Esophagus (tissue), 2 donors: Measurements from ENCODE around the gene FRMD5. TPM values are rescaled to one million over a fixed set of nuclear protein-coding genes. Genes with fewer than 3 reads are reported as not detected.

Experiments
- H3K27ac ChIP-seq, 2 donors: one replicate each; pipeline ENCODE4 v1.5.1; 2013; ENCODE audit warnings: low read depth in 2 of 2, mild to moderate bottlenecking in 2 of 2, inconsistent platforms in 1 of 2, low read length in 1 of 2, moderate library complexity in 1 of 2
- H3K27me3 ChIP-seq, 2 donors: one replicate each; pipeline ENCODE4 v1.6.1; 2013; ENCODE audit warnings: low read length in 2 of 2, control low read depth in 1 of 2, mild to moderate bottlenecking in 1 of 2; ENCODE audit not compliant: insufficient read depth in 2 of 2, control insufficient read depth in 1 of 2
- H3K36me3 ChIP-seq, 2 donors: one replicate each; pipeline ENCODE4 v1.6.1; 2013; ENCODE audit warnings: low read length in 1 of 2; ENCODE audit not compliant: control insufficient read depth in 2 of 2, insufficient read depth in 2 of 2
- H3K4me1 ChIP-seq, 2 donors: one replicate each; pipeline ENCODE4 v1.6.1; 2013; ENCODE audit warnings: low read length in 1 of 2; ENCODE audit not compliant: control insufficient read depth in 2 of 2, insufficient read depth in 2 of 2
- H3K4me3 ChIP-seq, 2 donors: one replicate each; pipeline ENCODE4 v1.5.1; 2013; ENCODE audit warnings: low read length in 2 of 2, mild to moderate bottlenecking in 2 of 2, low read depth in 1 of 2, moderate library complexity in 1 of 2
- H3K9me3 ChIP-seq, 2 donors: one replicate each; pipeline ENCODE4 v1.6.1; 2013; ENCODE audit warnings: mild to moderate bottlenecking in 2 of 2, low read depth in 1 of 2, low read length in 1 of 2, moderate library complexity in 1 of 2; ENCODE audit not compliant: control insufficient read depth in 2 of 2, insufficient read depth in 1 of 2
- WGBS, 2 donors: extraction: QIAGEN DNeasy Blood & Tissue Kit; methylation state at CpG; one replicate each; pipeline ENCODE4 v1.1.7; 2013; 5-methylcytosine and 5-hydroxymethylcytosine counted together
- polyA plus RNA-seq, 2 donors: library from polyadenylated mRNA; stranded (reverse); fragments of 200-250 nt; gene quantifications; one replicate each; pipeline ENCODE4 v1.2.3, GENCODE V29; 2013
- donor health status: healthy with polysubstance abuse.
- donor health status: Bipolar disorder and iron deficiency.

FRMD5 gene
- polyA plus RNA-seq, 2 donors: 0.04 to 0.09 TPM

DNA sequence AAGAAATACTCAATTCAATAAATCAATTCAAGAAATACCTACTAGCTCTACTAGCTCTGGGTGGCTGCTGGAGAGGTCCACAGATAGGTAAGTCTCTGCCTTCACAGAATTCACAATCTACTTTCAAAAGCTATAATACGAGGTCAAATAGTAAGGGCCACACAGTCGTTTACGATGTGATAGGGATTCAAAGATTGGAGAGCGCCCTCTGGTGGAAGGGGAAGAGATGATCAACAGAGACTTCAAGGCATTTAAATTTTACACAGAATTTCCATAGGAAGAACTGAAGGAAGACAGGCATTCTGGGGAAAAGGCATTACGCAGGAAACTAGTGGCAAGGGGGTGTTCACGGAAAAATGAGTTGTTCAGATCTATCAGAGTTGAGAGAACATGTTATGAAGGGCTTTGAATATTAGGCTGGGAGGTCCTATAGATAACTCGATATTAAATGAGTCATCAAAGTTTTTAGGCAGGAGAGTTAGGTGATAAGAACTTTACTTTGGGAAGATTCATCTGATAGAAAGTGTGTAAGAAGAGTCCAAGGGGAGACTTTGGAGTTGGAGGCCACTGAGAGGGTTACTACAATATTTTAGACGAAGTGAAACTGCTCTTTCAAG is 128.8 kb downstream of the FRMD5 start:
- no peak overlapping the region for H3K27ac ChIP-seq
- no peaks in the 10 kb centered on the region for H3K9me3 ChIP-seq
- H3K4me3 ChIP-seq: no peak overlapping the region
- H3K36me3 ChIP-seq: no peaks in the 10 kb centered on the region
- H3K27me3 ChIP-seq: no peaks in the 10 kb centered on the region
- H3K4me1 ChIP-seq: no peaks in the 10 kb centered on the region
- WGBS, 2 donors: 26 to 28% methylated on average over 8 of the region's 8 CpGs

DNA sequence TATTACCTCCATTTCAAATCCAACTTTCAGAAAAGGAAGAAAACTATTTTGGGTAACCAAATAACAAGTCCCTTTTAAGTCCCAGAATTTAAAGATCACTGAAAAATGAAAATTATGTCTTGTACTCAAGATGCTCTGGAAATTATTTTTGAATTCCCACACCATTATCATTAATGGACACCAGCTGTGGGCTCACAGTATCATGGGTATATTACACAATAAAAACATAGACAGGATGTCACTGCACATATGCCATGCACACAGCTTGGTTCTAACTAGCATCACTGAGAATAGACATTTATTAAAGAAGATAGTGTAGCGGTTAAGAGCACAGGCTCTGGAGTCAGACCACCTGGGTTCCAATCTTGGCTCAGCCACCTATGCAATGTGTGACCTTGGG is 130.4 kb downstream of the FRMD5 start:
- Histone ChIP-seq H3K4me1 (no peaks in the 10 kb centered on the region), H3K27ac (no peak overlapping the region), H3K36me3 (no peaks in the 10 kb centered on the region), H3K27me3 (no peaks in the 10 kb centered on the region), H3K4me3 (no peak overlapping the region), H3K9me3 (no peaks in the 10 kb centered on the region)
- WGBS, 2 donors: 83 to 95% methylated on average over 1 of the region's 1 CpG

DNA sequence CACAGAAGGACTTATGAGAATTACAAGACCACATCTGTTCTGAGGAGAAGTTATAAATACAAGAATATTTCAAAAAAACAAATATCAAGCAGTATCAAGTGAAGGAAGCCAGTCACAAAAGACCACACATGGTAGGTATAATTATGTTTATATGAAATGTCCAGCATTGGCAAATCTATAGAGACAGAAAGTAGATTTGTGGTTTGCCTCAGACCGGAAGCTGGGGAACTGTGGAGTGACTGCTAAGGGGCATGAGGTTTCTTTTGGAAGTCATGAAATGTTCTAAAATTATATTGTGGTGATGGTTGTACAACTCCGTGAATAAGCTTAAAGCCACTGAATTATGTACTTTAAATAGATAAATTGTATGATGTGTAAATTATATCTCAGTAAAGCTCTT is 136.9 kb downstream of the FRMD5 start:
- Histone ChIP-seq H3K4me3 (no peak overlapping the region), H3K4me1 (no peaks in the 10 kb centered on the region), H3K9me3 (no peaks in the 10 kb centered on the region), H3K27ac (no peak overlapping the region), H3K36me3 (no peaks in the 10 kb centered on the region), H3K27me3 (no peaks in the 10 kb centered on the region)
- 63 to 85% methylated on average over 2 of the region's 2 CpGs for WGBS, 2 donors

DNA sequence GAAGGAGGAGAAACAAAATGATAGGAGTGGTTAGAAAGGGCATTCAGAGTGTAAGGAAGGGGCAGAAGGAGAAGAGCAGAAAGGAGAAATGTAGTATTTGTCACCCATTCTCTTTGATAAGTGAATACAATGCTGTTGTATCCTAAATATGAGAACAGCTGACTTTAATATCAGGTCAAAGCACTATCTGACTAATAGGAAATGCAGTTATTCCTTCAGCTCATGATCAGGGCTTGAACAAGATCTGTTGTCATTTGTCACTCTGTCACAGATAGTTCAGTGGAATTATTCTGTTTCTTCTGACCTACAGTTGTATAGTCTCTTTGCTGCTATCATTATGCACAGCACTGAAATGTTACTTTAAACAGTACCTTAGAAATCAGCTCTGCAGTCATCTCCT is 149.4 kb downstream of the FRMD5 start:
- Histone ChIP-seq H3K9me3 (no peaks in the 10 kb centered on the region), H3K36me3 (no peaks in the 10 kb centered on the region), H3K4me1 (no peaks in the 10 kb centered on the region), H3K4me3 (no peak overlapping the region), H3K27ac (no peak overlapping the region), H3K27me3 (no peaks in the 10 kb centered on the region)

DNA sequence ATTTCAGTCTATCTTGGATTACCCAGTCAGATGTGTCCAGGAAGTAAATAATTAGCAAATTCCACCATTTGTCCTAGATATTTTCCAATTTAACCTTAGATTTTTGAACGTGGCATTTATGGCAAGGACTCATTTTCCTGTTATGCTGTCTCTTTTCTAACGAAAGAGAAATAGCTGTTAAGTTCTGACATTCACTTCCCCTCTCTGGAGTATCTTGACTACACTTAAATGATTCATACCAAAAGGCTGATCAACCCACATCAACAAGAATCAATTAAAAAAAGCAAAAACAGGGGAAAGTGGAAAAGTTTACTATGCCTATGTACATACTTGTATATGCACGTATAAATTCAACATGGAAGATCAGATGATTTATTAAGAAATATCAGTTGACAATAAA is 149.9 kb downstream of the FRMD5 start:
- Histone ChIP-seq H3K36me3 (no peaks in the 10 kb centered on the region), H3K4me1 (no peaks in the 10 kb centered on the region), H3K9me3 (no peaks in the 10 kb centered on the region), H3K4me3 (no peak overlapping the region), H3K27ac (no peak overlapping the region), H3K27me3 (no peaks in the 10 kb centered on the region)
- WGBS, 2 donors: 64% methylated on average over 3 of the region's 3 CpGs

DNA sequence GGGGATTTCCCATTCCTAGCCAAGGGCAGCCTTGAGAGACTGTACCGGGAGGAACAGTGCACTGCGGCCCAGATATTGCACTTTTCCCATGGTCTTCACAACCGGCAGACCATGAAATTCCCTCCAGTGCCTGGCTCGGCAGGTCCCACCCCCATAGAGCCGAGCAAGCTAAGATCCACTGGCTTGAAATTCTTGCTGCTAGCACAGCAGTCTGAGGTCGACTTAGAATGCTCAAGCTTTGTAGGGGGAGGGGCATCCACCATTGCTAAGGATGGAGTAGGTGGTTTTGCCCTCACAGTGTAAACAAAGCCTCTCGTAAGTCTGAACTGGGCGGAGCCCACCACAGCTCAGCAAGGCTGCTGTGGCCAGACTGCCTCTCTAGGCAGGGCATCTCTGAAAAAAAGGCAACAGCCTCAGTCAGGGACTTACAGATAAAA is 156.3 kb downstream of the FRMD5 start:
- no peaks in the 10 kb centered on the region for H3K9me3 ChIP-seq
- no peaks in the 10 kb centered on the region for H3K36me3 ChIP-seq
- H3K27me3 ChIP-seq: no peaks in the 10 kb centered on the region
- no peaks in the 10 kb centered on the region for H3K4me1 ChIP-seq
- H3K27ac ChIP-seq: no peak overlapping the region
- H3K4me3 ChIP-seq: no peak overlapping the region
- 38 to 41% methylated on average over 8 of the region's 8 CpGs for WGBS, 2 donors

DNA sequence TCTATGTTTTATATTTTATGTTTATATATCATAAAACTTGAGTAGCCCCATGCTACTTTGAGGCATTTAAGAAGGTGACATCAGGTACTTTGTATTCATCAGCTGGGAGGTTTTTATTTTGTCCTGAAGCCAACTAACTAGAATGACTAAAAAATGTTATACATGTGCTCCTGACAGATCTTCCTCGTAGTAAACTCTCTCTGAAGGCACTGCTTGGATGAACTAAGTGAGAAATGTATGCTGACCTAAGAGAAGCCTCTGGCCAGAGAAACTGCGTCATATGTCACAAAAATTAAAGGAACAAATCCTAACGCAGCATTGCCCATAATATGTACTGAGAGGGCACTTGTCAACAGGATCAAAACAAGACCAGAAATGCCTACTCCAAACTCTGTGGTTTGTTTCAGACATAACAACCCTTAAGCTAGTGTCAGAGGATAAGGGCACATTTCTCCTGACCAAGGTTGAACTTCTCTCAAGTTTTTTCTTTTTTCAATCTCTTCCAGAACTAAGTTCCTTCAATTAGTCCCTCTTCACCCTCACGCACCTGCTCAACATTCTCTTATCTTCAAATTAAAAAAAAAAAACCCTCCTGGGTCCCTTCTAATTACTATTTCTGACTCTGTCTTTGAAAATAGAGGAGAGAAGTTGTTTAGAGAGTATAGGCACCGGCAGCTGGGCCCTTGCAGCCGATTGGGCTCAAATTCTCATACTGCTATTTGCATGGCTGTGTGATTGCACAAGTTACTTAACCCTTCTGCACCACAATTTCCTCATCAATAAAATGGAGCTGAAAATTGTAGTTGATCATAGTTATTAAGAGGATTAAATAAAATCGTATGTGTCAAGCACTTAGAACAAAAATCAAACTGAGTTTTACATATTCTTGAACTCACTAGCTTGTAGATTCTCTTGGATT is 159.0 kb downstream of the FRMD5 start:
- Histone ChIP-seq H3K4me1 (no peaks in the 10 kb centered on the region), H3K4me3 (no peak overlapping the region), H3K9me3 (no peaks in the 10 kb centered on the region), H3K36me3 (no peaks in the 10 kb centered on the region), H3K27ac (no peak overlapping the region), H3K27me3 (no peaks in the 10 kb centered on the region)
- 65 to 69% methylated on average over 7 of the region's 7 CpGs for WGBS, 2 donors

DNA sequence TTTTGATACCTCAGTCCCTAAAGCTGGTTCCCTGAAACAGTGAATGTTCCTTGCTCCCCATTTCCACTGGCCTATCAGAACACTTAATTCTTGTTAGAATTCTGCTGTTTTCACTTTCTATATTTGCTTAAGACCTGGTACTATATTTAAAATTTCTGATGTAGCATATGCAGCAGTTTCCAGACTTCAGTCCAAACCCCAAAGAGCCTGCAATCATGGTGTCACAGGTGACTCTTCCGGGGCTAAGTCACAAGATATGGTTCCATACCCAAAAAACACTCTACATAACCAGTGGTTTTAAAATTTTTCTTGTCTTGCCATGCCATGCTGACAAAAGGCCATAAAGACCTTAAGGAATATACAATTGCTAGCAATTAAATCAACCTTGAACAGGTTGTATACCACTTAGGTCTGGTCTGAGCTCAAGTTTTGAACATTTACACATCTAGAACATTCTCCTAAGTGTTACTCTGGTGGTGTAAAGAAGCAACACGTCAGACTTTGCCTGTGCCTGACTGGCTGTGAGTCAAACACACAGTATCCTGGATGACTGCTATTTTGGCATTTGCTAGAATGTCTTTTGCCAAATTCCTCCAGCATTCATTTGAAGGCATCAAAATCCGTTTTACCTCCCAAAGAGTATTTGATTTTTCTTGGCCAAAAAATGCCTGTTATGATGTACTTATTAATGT is 160.0 kb downstream of the FRMD5 start:
- Histone ChIP-seq H3K9me3 (no peaks in the 10 kb centered on the region), H3K27ac (no peak overlapping the region), H3K4me3 (no peak overlapping the region), H3K36me3 (no peaks in the 10 kb centered on the region), H3K4me1 (no peaks in the 10 kb centered on the region), H3K27me3 (no peaks in the 10 kb centered on the region)
- WGBS, 2 donors: 34 to 44% methylated on average over 3 of the region's 3 CpGs

DNA sequence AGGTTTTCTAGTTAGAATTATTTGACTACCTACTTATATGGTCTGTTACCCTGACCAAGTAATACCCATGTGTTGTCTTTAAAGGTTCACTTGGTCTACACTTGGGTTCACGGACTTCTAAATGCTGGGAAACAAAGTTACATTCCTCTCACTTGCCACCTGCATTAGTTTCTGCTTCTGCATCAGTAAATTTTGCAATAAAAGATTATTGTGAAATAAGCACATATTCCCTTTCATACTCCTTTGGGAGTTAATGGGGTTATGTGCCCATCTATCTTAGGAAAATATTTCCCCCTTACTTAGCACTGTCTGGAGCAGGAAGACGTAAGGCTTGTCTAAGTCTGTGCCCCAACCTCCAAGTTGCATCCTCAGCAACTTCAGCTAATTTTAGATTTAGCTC is 160.7 kb downstream of the FRMD5 start:
- H3K27me3 ChIP-seq: no peaks in the 10 kb centered on the region
- no peak overlapping the region for H3K27ac ChIP-seq
- H3K9me3 ChIP-seq: no peaks in the 10 kb centered on the region
- H3K4me1 ChIP-seq: no peaks in the 10 kb centered on the region
- no peak overlapping the region for H3K4me3 ChIP-seq
- no peaks in the 10 kb centered on the region for H3K36me3 ChIP-seq
- 82 to 88% methylated on average over 2 of the region's 2 CpGs for WGBS, 2 donors
